ENCODE results near the gene CRABP1. TPM values are rescaled to one million over a fixed set of nuclear protein-coding genes. Genes with fewer than 3 reads are reported as not detected.

Gene CRABP1
- total RNA-seq, 1 experiment from 2014 or later: not detected

- Histone ChIP-seq H3K36me3 (ENCODE audit: insufficient read depth, low read length) (no peaks in the 10 kb centered on the region), H3K27me3 (ENCODE audit: low read length) (no peaks in the 10 kb centered on the region; the same call in 1 of the 2 replicates), H3K9ac (ENCODE audit: low read length) (no peak overlapping the region), H2AFZ (ENCODE audit: low read length) (no peak overlapping the region), H3K9me3 (ENCODE audit: low read length) (no peaks in the 10 kb centered on the region), H3K4me1 (ENCODE audit: low read length) (no peaks in the 10 kb centered on the region), H3K79me2 (ENCODE audit: low read length) (no peaks in the 10 kb centered on the region), H3K9me2 (replicated peaks; ENCODE audit: insufficient read depth, low read length) (no peaks in the 10 kb centered on the region), H3K4me3 (ENCODE audit: low read length) (no peak overlapping the region), H3K27ac (ENCODE audit: low read length) (no peak overlapping the region), H4K20me1 (ENCODE audit: insufficient read depth, low read depth, low read length) (no peaks in the 10 kb centered on the region), H3K4me2 (ENCODE audit: low read depth, low read length, poor library complexity, severe bottlenecking) (no peak overlapping the region)
- no peak for DNase-seq
These were observed 5.3 kb upstream of the CRABP1 start for GRCh38 chr15:78334845-78335244.

GRCh38 chr15:78335985-78336384 lies 4.2 kb upstream of the CRABP1 start:
- H3K9me2 ChIP-seq (replicated peaks; ENCODE audit: insufficient read depth, low read length): no peaks in the 10 kb centered on the region
- H3K79me2 ChIP-seq (ENCODE audit: low read length): no peaks in the 10 kb centered on the region
- no peaks in the 10 kb centered on the region; the same call in 1 of the 2 replicates for H3K27me3 ChIP-seq (ENCODE audit: low read length)
- H3K4me3 ChIP-seq (ENCODE audit: low read length): no peak overlapping the region
- H3K4me2 ChIP-seq (ENCODE audit: low read depth, low read length, poor library complexity, severe bottlenecking): no peak overlapping the region
- no peaks in the 10 kb centered on the region for H4K20me1 ChIP-seq (ENCODE audit: insufficient read depth, low read depth, low read length)
- H2AFZ ChIP-seq (ENCODE audit: low read length): no peak overlapping the region
- no peak for DNase-seq
- no peaks in the 10 kb centered on the region for H3K4me1 ChIP-seq (ENCODE audit: low read length)
- H3K9ac ChIP-seq (ENCODE audit: low read length): no peak overlapping the region
- no peak overlapping the region for H3K27ac ChIP-seq (ENCODE audit: low read length)
- no peaks in the 10 kb centered on the region for H3K9me3 ChIP-seq (ENCODE audit: low read length)
- no peaks in the 10 kb centered on the region for H3K36me3 ChIP-seq (ENCODE audit: insufficient read depth, low read length)

GRCh38 chr15:78338781-78339180 lies 1.4 kb upstream of the CRABP1 start:
- no peaks in the 10 kb centered on the region for H3K27me3 ChIP-seq (ENCODE audit: low read length)
- H3K9ac ChIP-seq (ENCODE audit: low read length): no peak overlapping the region

GRCh38 chr15:78339559-78339958 lies 594 bp upstream of the CRABP1 start:
- Histone ChIP-seq H3K27ac (ENCODE audit: low read length) (no peak overlapping the region), H3K4me3 (ENCODE audit: low read length) (no peak overlapping the region), H3K9me2 (replicated peaks; ENCODE audit: insufficient read depth, low read length) (no peaks in the 10 kb centered on the region), H3K9ac (ENCODE audit: low read length) (no peak overlapping the region), H3K36me3 (ENCODE audit: insufficient read depth, low read length) (no peaks in the 10 kb centered on the region), H4K20me1 (ENCODE audit: insufficient read depth, low read depth, low read length) (no peaks in the 10 kb centered on the region), H3K4me1 (ENCODE audit: low read length) (no peaks in the 10 kb centered on the region), H3K4me2 (ENCODE audit: low read depth, low read length, poor library complexity, severe bottlenecking) (no peak overlapping the region), H3K27me3 (ENCODE audit: low read length) (no peaks in the 10 kb centered on the region), H2AFZ (ENCODE audit: low read length) (no peak overlapping the region), H3K79me2 (ENCODE audit: low read length) (no peaks in the 10 kb centered on the region), H3K9me3 (ENCODE audit: low read length) (no peaks in the 10 kb centered on the region)
- no peak for DNase-seq

More at GRCh38 chr15:78338781-78339180, 1.4 kb upstream of the CRABP1 start:
- Histone ChIP-seq H3K9me3 (ENCODE audit: low read length) (no peaks in the 10 kb centered on the region), H3K9me2 (replicated peaks; ENCODE audit: insufficient read depth, low read length) (no peaks in the 10 kb centered on the region), H3K4me3 (ENCODE audit: low read length) (no peak overlapping the region), H3K36me3 (ENCODE audit: insufficient read depth, low read length) (no peaks in the 10 kb centered on the region), H3K4me1 (ENCODE audit: low read length) (no peaks in the 10 kb centered on the region), H3K4me2 (ENCODE audit: low read depth, low read length, poor library complexity, severe bottlenecking) (no peak overlapping the region), H2AFZ (ENCODE audit: low read length) (no peak overlapping the region), H4K20me1 (ENCODE audit: insufficient read depth, low read depth, low read length) (no peaks in the 10 kb centered on the region), H3K27ac (ENCODE audit: low read length) (no peak overlapping the region), H3K79me2 (ENCODE audit: low read length) (no peaks in the 10 kb centered on the region)
- DNase-seq: no peak

GRCh38 chr15:78341057-78341987 lies 1.2 kb downstream of the CRABP1 start:
- H3K27ac ChIP-seq (ENCODE audit: low read length): no peak overlapping the region
- DNase-seq: no peak

GRCh38 chr15:78342021-78342420 lies 1.9 kb downstream of the CRABP1 start:
- Histone ChIP-seq H3K79me2 (ENCODE audit: low read length) (no peaks in the 10 kb centered on the region), H3K27me3 (ENCODE audit: low read length) (no peaks in the 10 kb centered on the region)
- no peak for DNase-seq

More at GRCh38 chr15:78341057-78341987, 1.2 kb downstream of the CRABP1 start:
- H3K9me2 ChIP-seq (replicated peaks; ENCODE audit: insufficient read depth, low read length): no peaks in the 10 kb centered on the region
- H3K36me3 ChIP-seq (ENCODE audit: insufficient read depth, low read length): no peaks in the 10 kb centered on the region
- no peak overlapping the region for H2AFZ ChIP-seq (ENCODE audit: low read length)
- no peaks in the 10 kb centered on the region for H3K27me3 ChIP-seq (ENCODE audit: low read length)
- H3K79me2 ChIP-seq (ENCODE audit: low read length): no peaks in the 10 kb centered on the region
- no peaks in the 10 kb centered on the region for H4K20me1 ChIP-seq (ENCODE audit: insufficient read depth, low read depth, low read length)
- no peaks in the 10 kb centered on the region for H3K9me3 ChIP-seq (ENCODE audit: low read length)
- H3K4me1 ChIP-seq (ENCODE audit: low read length): no peaks in the 10 kb centered on the region
- H3K9ac ChIP-seq (ENCODE audit: low read length): no peak overlapping the region
- H3K4me3 ChIP-seq (ENCODE audit: low read length): no peak overlapping the region
- no peak overlapping the region for H3K4me2 ChIP-seq (ENCODE audit: low read depth, low read length, poor library complexity, severe bottlenecking)

GRCh38 chr15:78343276-78344060 lies 3.3 kb downstream of the CRABP1 start:
- Histone ChIP-seq H2AFZ (ENCODE audit: low read length) (no peak overlapping the region), H4K20me1 (ENCODE audit: insufficient read depth, low read depth, low read length) (no peaks in the 10 kb centered on the region), H3K9me2 (replicated peaks; ENCODE audit: insufficient read depth, low read length) (no peaks in the 10 kb centered on the region), H3K9ac (ENCODE audit: low read length) (no peak overlapping the region), H3K4me1 (ENCODE audit: low read length) (no peaks in the 10 kb centered on the region), H3K9me3 (ENCODE audit: low read length) (no peaks in the 10 kb centered on the region), H3K79me2 (ENCODE audit: low read length) (no peaks in the 10 kb centered on the region), H3K4me3 (ENCODE audit: low read length) (no peak overlapping the region), H3K27ac (ENCODE audit: low read length) (no peak overlapping the region), H3K4me2 (ENCODE audit: low read depth, low read length, poor library complexity, severe bottlenecking) (no peak overlapping the region), H3K36me3 (ENCODE audit: insufficient read depth, low read length) (no peaks in the 10 kb centered on the region), H3K27me3 (ENCODE audit: low read length) (no peaks in the 10 kb centered on the region)
- DNase-seq: no peak

More at GRCh38 chr15:78342021-78342420, 1.9 kb downstream of the CRABP1 start:
- Histone ChIP-seq H2AFZ (ENCODE audit: low read length) (no peak overlapping the region), H3K4me2 (ENCODE audit: low read depth, low read length, poor library complexity, severe bottlenecking) (no peak overlapping the region), H3K36me3 (ENCODE audit: insufficient read depth, low read length) (no peaks in the 10 kb centered on the region), H3K27ac (ENCODE audit: low read length) (no peak overlapping the region), H3K4me3 (ENCODE audit: low read length) (no peak overlapping the region), H4K20me1 (ENCODE audit: insufficient read depth, low read depth, low read length) (no peaks in the 10 kb centered on the region), H3K9me2 (replicated peaks; ENCODE audit: insufficient read depth, low read length) (no peaks in the 10 kb centered on the region), H3K9ac (ENCODE audit: low read length) (no peak overlapping the region), H3K9me3 (ENCODE audit: low read length) (no peaks in the 10 kb centered on the region), H3K4me1 (ENCODE audit: low read length) (no peaks in the 10 kb centered on the region)
